HepG2 (cell line): ENCODE measurements around the gene INPP1. TPM values are rescaled to one million over a fixed set of nuclear protein-coding genes. Genes with fewer than 3 reads are reported as not detected.

Experiments used
- AKNA ChIP-seq: sonication (generic); formaldehyde crosslinking; IDR thresholded peaks from 2 replicates; pipeline ENCODE4 v1.4.0; 2020; ENCODE audit warnings: missing genetic modification reagents, borderline replicate concordance
- CEBPZ ChIP-seq: IDR thresholded peaks from 2 replicates; pipeline ENCODE4 v1.6.1; 2012; ENCODE audit warnings: low read length, improper control_type of control experiment
- DBP ChIP-seq: sonication (generic); formaldehyde crosslinking; IDR thresholded peaks from 2 replicates; pipeline ENCODE4 v1.4.0; 2020; ENCODE audit warnings: missing genetic modification reagents; ENCODE audit errors: not compliant biosample characterization
- E2F2 ChIP-seq: sonication (generic); formaldehyde crosslinking; IDR thresholded peaks from 2 replicates; pipeline ENCODE4 v1.4.0; 2020; ENCODE audit warnings: missing genetic modification reagents, borderline replicate concordance
- MED1 ChIP-seq: sonication (generic); formaldehyde crosslinking; IDR thresholded peaks from 2 replicates; pipeline ENCODE4 v1.4.0; 2020; ENCODE audit warnings: missing genetic modification reagents
- MIER3 ChIP-seq: IDR thresholded peaks from 2 replicates; pipeline ENCODE4 v1.6.1; 2016; ENCODE audit warnings: missing compliant biosample characterization, borderline replicate concordance
- NCOA5 ChIP-seq: sonication (generic); formaldehyde crosslinking; IDR thresholded peaks from 2 replicates; pipeline ENCODE4 v1.4.0; 2020; ENCODE audit warnings: missing genetic modification reagents
- NR2F1 ChIP-seq, 2 experiments: fragments of 450-650 bp in 1 of 2; formaldehyde crosslinking in 1 of 2; IDR thresholded peaks; 2 replicates each; pipeline versions ENCODE4 v1.5.0 to v1.6.1; 2016 to 2020; ENCODE audit warnings: mild to moderate bottlenecking in 1 of 2, missing compliant biosample characterization in 1 of 2, missing genetic modification reagents in 1 of 2, moderate library complexity in 1 of 2
- RFXAP ChIP-seq: sonication (generic); formaldehyde crosslinking; IDR thresholded peaks from 2 replicates; pipeline ENCODE4 v1.4.0; 2020; ENCODE audit warnings: missing genetic modification reagents, borderline replicate concordance
- SCMH1 ChIP-seq: sonication (generic); formaldehyde crosslinking; IDR thresholded peaks from 2 replicates; pipeline ENCODE4 v1.9.0; 2021; ENCODE audit warnings: missing genetic modification reagents, mild to moderate bottlenecking, borderline replicate concordance
- SP2 ChIP-seq: sonication (generic); formaldehyde crosslinking; IDR thresholded peaks from 2 replicates; pipeline ENCODE4 v1.5.1; 2020; ENCODE audit warnings: mild to moderate bottlenecking, missing genetic modification reagents
- SRSF4 ChIP-seq: fragments of 200-400 bp; formaldehyde crosslinking; IDR thresholded peaks from one replicate; pipeline ENCODE4 v1.6.1; 2018; ENCODE audit warnings: mild to moderate bottlenecking, low read depth, low read length, moderate library complexity; ENCODE audit not compliant: poor library complexity, severe bottlenecking
- THYN1 ChIP-seq: sonication (generic); formaldehyde crosslinking; IDR thresholded peaks from 2 replicates; pipeline ENCODE4 v1.8.1; 2023; ENCODE audit warnings: low read depth, mild to moderate bottlenecking, moderate library complexity, missing genetic modification reagents, borderline replicate concordance
- ZEB1 ChIP-seq: IDR thresholded peaks from 2 replicates; pipeline ENCODE4 v1.6.1; 2012; ENCODE audit warnings: mild to moderate bottlenecking, low read depth, inconsistent platforms; ENCODE audit not compliant: insufficient replicate concordance
- ZKSCAN1 ChIP-seq: fragments of 150-350 bp; IDR thresholded peaks from 2 replicates; pipeline ENCODE4 v1.6.1; 2014; ENCODE audit warnings: low read length
- ZNF225 ChIP-seq: sonication (generic); formaldehyde crosslinking; IDR thresholded peaks from 2 replicates; pipeline ENCODE4 v1.4.0; 2020; ENCODE audit warnings: mild to moderate bottlenecking, missing genetic modification reagents
- ZNF790 ChIP-seq: sonication (generic); formaldehyde crosslinking; IDR thresholded peaks from 2 replicates; pipeline ENCODE4 v1.8.0; 2022; ENCODE audit warnings: missing genetic modification reagents, mild to moderate bottlenecking, borderline replicate concordance
- ZSCAN30 ChIP-seq: sonication (generic); formaldehyde crosslinking; IDR thresholded peaks from 2 replicates; pipeline ENCODE4 v1.5.0; 2020; ENCODE audit warnings: mild to moderate bottlenecking, missing genetic modification reagents
- polyA plus RNA-seq, 8 experiments: library from polyadenylated mRNA; depleted of rRNA in 3 of 8; stranded (reverse) in 7 of 8; unstranded in 1 of 8; fragments of >200 nt; fragmentation: Illumina TruSeq in 4 of 8; extraction: Trizol in 4 of 8; gene quantifications; 2 replicates each; pipeline versions ENCODE4 v1.2.1 to v1.2.3, GENCODE V29; 2011 to 2016; ENCODE audit warnings: low read depth in 4 of 8, missing spikeins in 1 of 8, mixed read lengths in 1 of 8; ENCODE audit not compliant: insufficient read depth in 1 of 8
- total RNA-seq, 5 experiments: library from RNA; depleted of rRNA; stranded (reverse); fragments of >200 nt; fragmentation: Illumina TruSeq; extraction: Trizol; gene quantifications; 2 replicates each; pipeline ENCODE4 v1.2.3, GENCODE V29; 2016; ENCODE audit warnings: low read depth in 1 of 5

The INPP1 gene
- total and polyA plus RNA-seq, 2 of the 13 experiments (the other 11 are each of a cell fraction or from before 2014, with no cell fraction given), result 10.0 to 13.3 TPM

GRCh38 chr2:190343536-190344275 is at the start of gene INPP1 (continued):
- TF ChIP-seq CEBPZ (no peak), ZNF225 (CRISPR knock-in tag) (peak; percentile 96), NCOA5 (no peak), SP2 (CRISPR knock-in tag) (no peak), ZEB1 (no peak), E2F2 (no peak), SCMH1 (no peak), RFXAP (CRISPR knock-in tag) (0 out of 2 replicates have a peak, but pooled peaks have one; percentile 45), ZSCAN30 (CRISPR knock-in tag) (no peak), SRSF4 (no peak), MED1 (CRISPR knock-in tag) (peak; percentile 30), THYN1 (CRISPR knock-in tag) (peak; percentile 35; the same call in 1 of the 2 replicates), DBP (no peak), AKNA (CRISPR knock-in tag) (no peak), NR2F1 (CRISPR knock-in tag; IDR thresholded peaks at IDR 0.05) (peak in 1 of 2 experiments; percentile 34; a peak in 1 of 4 replicates), ZKSCAN1 (no peak), ZNF790 (peak; percentile 83; the same call in 1 of the 2 replicates), MIER3 (CRISPR knock-in tag) (no peak; the same call in 1 of the 2 replicates)
